HG03575 (cell line): ENCODE measurements around the gene SYT8.

Experiments used
- ATAC-seq: cut with Tn5 transposase; IDR thresholded peaks from one replicate; pipeline ENCODE4 v1.9.1; 2021; ENCODE audit not compliant: unreplicated experiment, insufficient number of reproducible peaks, low FRiP score; ENCODE audit errors: extremely low read depth

Gene SYT8

GRCh38 chr11:1815751-1816150 is 19.0 kb upstream of the SYT8 start:
- ATAC-seq = no peak

- no peak for ATAC-seq
These were observed 17.8 kb upstream of the SYT8 start for GRCh38 chr11:1817000-1817399.

- no peak for ATAC-seq
These were observed 17.3 kb upstream of the SYT8 start for GRCh38 chr11:1817511-1817910.

GRCh38 chr11:1819074-1819473 is 15.7 kb upstream of the SYT8 start:
- ATAC-seq = no peak

- no peak for ATAC-seq
These were observed 14.1 kb upstream of the SYT8 start for GRCh38 chr11:1820463-1821325.

GRCh38 chr11:1821562-1821961 is 13.2 kb upstream of the SYT8 start:
- no peak for ATAC-seq

GRCh38 chr11:1822648-1823375 is 12.0 kb upstream of the SYT8 start:
- ATAC-seq = no peak

GRCh38 chr11:1823376-1824220 is 11.2 kb upstream of the SYT8 start:
- no peak for ATAC-seq

GRCh38 chr11:1824221-1825038 is 10.4 kb upstream of the SYT8 start:
- ATAC-seq = no peak

GRCh38 chr11:1825039-1825740 is 9.6 kb upstream of the SYT8 start:
- no peak for ATAC-seq

- ATAC-seq = no peak
These were observed 8.9 kb upstream of the SYT8 start for GRCh38 chr11:1825785-1826451.

GRCh38 chr11:1826552-1827094 is 8.2 kb upstream of the SYT8 start:
- ATAC-seq = no peak

- ATAC-seq = no peak
These were observed 7.5 kb upstream of the SYT8 start for GRCh38 chr11:1827095-1827813.

GRCh38 chr11:1827931-1828330 is 6.9 kb upstream of the SYT8 start:
- ATAC-seq = no peak

- ATAC-seq = no peak
These were observed 6.2 kb upstream of the SYT8 start for GRCh38 chr11:1828542-1828941.

- no peak for ATAC-seq
These were observed 5.6 kb upstream of the SYT8 start for GRCh38 chr11:1829039-1829820.
